Heart right ventricle (tissue), 16 donors: Measurements from ENCODE around the gene PPP1R9B. TPM values are rescaled to one million over a fixed set of nuclear protein-coding genes. Genes with fewer than 3 reads are reported as not detected.

Experiments used
- ATAC-seq, 8 donors: fragments of 200-7000 bp; cut with Tn5 transposase; one replicate each; pipeline ENCODE4 v1.9.1; 2020; ENCODE audit warnings: mild to moderate bottlenecking in 8 of 8, moderate library complexity in 8 of 8, moderate number of reproducible peaks in 1 of 8
- DNase-seq, 2 donors: peaks; one replicate each; pipeline ENCODE4 v3.0.0-alpha.2; 2020
- H3K27ac ChIP-seq, 10 donors: fragments of 200-600 bp; sonication (generic) in 2 of 10; one replicate each; pipeline versions ENCODE4 v1.5.0 to v1.8.0; 2020 to 2022; ENCODE audit warnings: mild to moderate bottlenecking in 3 of 10
- H3K27me3 ChIP-seq, 7 donors: fragments of 200-600 bp; one replicate each; pipeline ENCODE4 v1.8.0; 2021 to 2022; ENCODE audit warnings: mild to moderate bottlenecking in 2 of 7
- H3K36me3 ChIP-seq, 9 donors: fragments of 200-600 bp; sonication (generic) in 1 of 9; one replicate each; pipeline versions ENCODE4 v1.5.0 to v1.8.0; 2020 to 2022; ENCODE audit warnings: mild to moderate bottlenecking in 2 of 9
- H3K4me1 ChIP-seq, 9 donors: fragments of 200-600 bp; sonication (generic) in 1 of 9; one replicate each; pipeline versions ENCODE4 v1.5.0 to v1.8.0; 2020 to 2022; ENCODE audit warnings: mild to moderate bottlenecking in 4 of 9
- H3K4me3 ChIP-seq, 10 donors: fragments of 200-600 bp; sonication (generic) in 2 of 10; one replicate each; pipeline versions ENCODE4 v1.5.0 to v1.8.0; 2020 to 2022; ENCODE audit warnings: mild to moderate bottlenecking in 7 of 10, moderate library complexity in 2 of 10
- H3K9me3 ChIP-seq, 11 donors: fragments of 200-600 bp in 10 of 11; sonication (generic) in 2 of 11; one replicate each; pipeline versions ENCODE4 v1.5.0 to v1.8.0; 2013 to 2022; ENCODE audit warnings: mild to moderate bottlenecking in 2 of 11, control low read depth in 1 of 11, moderate library complexity in 1 of 11
- WGBS, 2 donors: extraction: QIAGEN DNeasy Blood & Tissue Kit; methylation state at CpG; one replicate each; pipeline ENCODE4 v1.1.7; 2013; ENCODE audit warnings: inconsistent platforms in 1 of 2; 5-methylcytosine and 5-hydroxymethylcytosine counted together
- intact Hi-C, 10 donors: fragments of 100-400 bp; cut with DNase I; formaldehyde crosslinking; loops; one replicate each; pipeline versions ENCODE4 v1.11.1 to v1.14.2; 2022
- polyA plus RNA-seq, 2 donors: library from polyadenylated mRNA; stranded (reverse); fragments of 200-250 nt; gene quantifications; one replicate each; pipeline ENCODE4 v1.2.3, GENCODE V29; 2013
- total RNA-seq, 10 donors: library from RNA; stranded (reverse); fragmentation: NEBNext Ultra II Directional in 3 of 10; extraction: Animal tissue kit (Norgen Biotek cat#: 25700) in 3 of 10; gene quantifications; one replicate each; pipeline versions ENCODE4 v1.2.1 to v1.2.4, GENCODE V29; 2021 to 2023
- TF ChIP-seq, protein P1 (sequence below), 9 donors: fragments of 200-600 bp; sonication (generic) in 2 of 9; IDR thresholded peaks; one replicate each; pipeline versions ENCODE4 v1.5.0 to v1.8.0; 2021 to 2022; ENCODE audit warnings: antibody characterized with exemption in 9 of 9, mild to moderate bottlenecking in 5 of 9, moderate library complexity in 1 of 9
- donor health status: Arrhythmogenic right ventricular cardiomyopathy.
- donor health status: ischemic (EF 13 %, LVEDD 7.1; RV severe dilation, severe dysfunction).
- donor health status: healthy with polysubstance abuse.
- donor health status: DM: no; HTN: yes; CAD: no.
- donor health status: DM: no; HTN: no; CAD: no.
- donor health status: ischemic (EF 25% LVEDD 6.9; RV normal size, moderate dysfunction).
- donor health status: ischemic (EF 25% LVEDD 5.7; RV mildly dilated, moderate dysfunction).
- donor health status: healthy.
- donor health status: DM: yes; HTN: yes; CAD: no.
- donor health status: Ischemic cardiomyopathy.
- donor health status: ischemic (EF 35%, LVEDD 5.7; RV mildly dilated, moderate dysfunction).
- donor health status: nonischemic (EF 11% LVEDD 7.7; RV severe dilation, severe dysfunction).
- donor health status: DM: yes; HTN: yes; CAD: no.
- donor health status: PGD.
- donor health status: ischemic (EF 29% LVEDD 5.4; RV normal size, mild dysfunction).
- donor health status: nonischemic (EF 23%, LVEDD 6.1; RV moderate dilation, normal function).

Gene PPP1R9B
- total and polyA plus RNA-seq, 12 donors: 17.3 to 45.4 (median 26.9) TPM

DNA sequence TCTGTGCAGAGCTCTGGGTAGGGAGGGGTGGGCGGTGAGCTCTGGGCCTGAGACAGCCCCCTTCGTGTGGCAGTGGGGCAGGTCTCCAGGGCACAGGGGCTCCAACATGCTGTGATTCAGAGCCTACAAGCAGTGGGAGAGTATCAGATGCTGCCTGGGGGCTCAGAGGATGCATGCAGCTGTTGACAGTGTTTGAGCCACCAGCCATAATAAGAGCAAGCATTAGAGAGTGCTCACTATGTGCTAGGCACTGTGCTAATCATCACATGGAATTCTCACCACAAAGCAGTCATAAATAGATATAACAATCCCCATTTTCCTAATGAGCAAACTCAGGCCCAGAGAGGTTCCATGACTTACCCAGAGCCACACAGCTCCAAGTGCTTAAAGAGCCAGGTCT, 47.2 kb downstream of the PPP1R9B start:
- Histone ChIP-seq H3K36me3 (peaks cover 0 to 92% (median 44%) of the 10 kb centered on the region in 9 donors), H3K27me3 (no peaks in the 10 kb centered on the region), H3K27ac (peak overlapping the region in 7 of 10 donors; percentile 80 to 97 (median 92)), H3K4me1 (peaks cover 14 to 63% (median 37%) of the 10 kb centered on the region in 9 donors), H3K9me3 (no peaks in the 10 kb centered on the region), H3K4me3 (no peak overlapping the region)
- TF ChIP-seq, protein P1, sequence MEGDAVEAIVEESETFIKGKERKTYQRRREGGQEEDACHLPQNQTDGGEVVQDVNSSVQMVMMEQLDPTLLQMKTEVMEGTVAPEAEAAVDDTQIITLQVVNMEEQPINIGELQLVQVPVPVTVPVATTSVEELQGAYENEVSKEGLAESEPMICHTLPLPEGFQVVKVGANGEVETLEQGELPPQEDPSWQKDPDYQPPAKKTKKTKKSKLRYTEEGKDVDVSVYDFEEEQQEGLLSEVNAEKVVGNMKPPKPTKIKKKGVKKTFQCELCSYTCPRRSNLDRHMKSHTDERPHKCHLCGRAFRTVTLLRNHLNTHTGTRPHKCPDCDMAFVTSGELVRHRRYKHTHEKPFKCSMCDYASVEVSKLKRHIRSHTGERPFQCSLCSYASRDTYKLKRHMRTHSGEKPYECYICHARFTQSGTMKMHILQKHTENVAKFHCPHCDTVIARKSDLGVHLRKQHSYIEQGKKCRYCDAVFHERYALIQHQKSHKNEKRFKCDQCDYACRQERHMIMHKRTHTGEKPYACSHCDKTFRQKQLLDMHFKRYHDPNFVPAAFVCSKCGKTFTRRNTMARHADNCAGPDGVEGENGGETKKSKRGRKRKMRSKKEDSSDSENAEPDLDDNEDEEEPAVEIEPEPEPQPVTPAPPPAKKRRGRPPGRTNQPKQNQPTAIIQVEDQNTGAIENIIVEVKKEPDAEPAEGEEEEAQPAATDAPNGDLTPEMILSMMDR (IDR thresholded peaks at IDR 0.05): no peak
- intact Hi-C loops: loop anchor here in 1 of 10 donors (5.0 kb wide), 1 partner anchor 74 kb away; no protein-coding TSS in a partner anchor
- WGBS, 2 donors: 53 to 82% methylated on average over 2 of the region's 2 CpGs
- DNase-seq (no peak), ATAC-seq (no peak)

- ATAC-seq: peak; percentile 82 to 94 (median 89)
Observed at GRCh38 chr17:50102164-50102991, 48.1 kb downstream of the PPP1R9B start.

GRCh38 chr17:50101346-50102163, 48.9 kb downstream of the PPP1R9B start:
- no peaks in the 10 kb centered on the region for H3K9me3 ChIP-seq
- H3K4me1 ChIP-seq: peaks cover 19 to 74% (median 51%) of the 10 kb centered on the region in 9 donors
- TF ChIP-seq, protein P1 (IDR thresholded peaks at IDR 0.05): peak in 2 of 9 donors; percentile 2 to 12
- DNase-seq (peak; percentile 49 to 70), ATAC-seq (peak; percentile 41 to 88 (median 73))
- intact Hi-C loops: loop anchor here in 1 of 10 donors (5.0 kb wide), 1 partner anchor 76 kb away; no protein-coding TSS in a partner anchor
- 45 to 53% methylated on average over 17 of the region's 17 CpGs for WGBS, 2 donors
- H3K27ac ChIP-seq: peak overlapping the region; percentile 74 to 97 (median 90)
- no peaks in the 10 kb centered on the region for H3K27me3 ChIP-seq
- peak overlapping the region in 5 of 10 donors; percentile 5 to 29 (median 14) for H3K4me3 ChIP-seq
- peaks cover 0 to 88% (median 45%) of the 10 kb centered on the region in 9 donors for H3K36me3 ChIP-seq

More at GRCh38 chr17:50102164-50102991, 48.1 kb downstream of the PPP1R9B start:
- Histone ChIP-seq H3K27me3 (no peaks in the 10 kb centered on the region), H3K4me1 (peaks cover 14 to 66% (median 43%) of the 10 kb centered on the region in 9 donors), H3K27ac (peak overlapping the region; percentile 74 to 97 (median 90)), H3K36me3 (peaks cover 0 to 92% (median 50%) of the 10 kb centered on the region in 9 donors), H3K9me3 (no peaks in the 10 kb centered on the region), H3K4me3 (peak overlapping the region in 3 of 10 donors; percentile 14 to 29 (median 24))
- intact Hi-C loops: loop anchor here in 1 of 10 donors (5.0 kb wide), 1 partner anchor 75 kb away; no protein-coding TSS in a partner anchor
- WGBS, 2 donors: 54 to 61% methylated on average over 15 of the region's 15 CpGs
- DNase-seq: peak; percentile 81
- TF ChIP-seq, protein P1 (IDR thresholded peaks at IDR 0.05): no peak
